ENCODE measurements around the gene LCN6.
"Not testable (repeated sequence)": the region's sequence is repeated elsewhere in the genome, so short reads cannot be mapped to it uniquely, and the experiment has no call there.

The LCN6 gene

DNA sequence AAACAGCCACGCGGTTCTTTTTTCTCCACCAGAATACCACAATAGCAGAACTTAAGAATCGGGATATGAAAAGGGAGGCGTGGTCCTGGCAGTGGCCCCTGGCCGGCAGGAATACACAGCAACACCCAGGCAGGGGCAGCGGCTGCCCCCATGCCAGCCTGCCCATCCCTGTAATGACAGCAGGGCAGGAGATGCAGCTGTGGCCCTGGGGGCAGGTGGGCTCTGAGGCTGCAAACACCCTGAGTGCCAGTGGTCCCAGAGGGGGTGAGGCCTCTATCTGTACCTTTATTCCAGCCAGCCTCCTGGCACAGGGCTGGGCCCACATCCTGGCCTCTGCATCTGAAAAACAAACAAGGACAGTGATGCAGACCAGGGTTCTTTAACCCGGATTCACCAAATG lies 23.6 kb downstream of the LCN6 start:
- DNase-seq (ENCODE audit: low read depth): no peak

DNA sequence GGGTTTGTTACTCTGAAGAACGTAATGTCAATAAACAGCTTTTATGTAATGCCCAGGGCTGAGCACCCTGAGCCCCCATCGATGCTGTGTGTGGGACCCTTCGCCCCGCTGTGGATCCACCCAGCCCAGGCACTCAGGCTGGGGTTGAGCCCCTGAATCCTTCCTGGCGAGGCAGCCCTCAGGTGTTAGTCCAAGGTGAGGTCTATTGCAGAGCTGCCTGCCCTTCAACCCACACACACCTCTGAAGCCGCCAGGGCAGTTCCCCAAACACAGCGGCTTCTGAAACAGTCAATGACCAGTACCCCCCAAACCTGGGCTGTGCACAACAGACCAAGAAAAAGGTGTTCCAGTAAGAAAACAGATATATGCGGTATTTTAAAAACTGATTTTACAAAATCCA lies 24.3 kb downstream of the LCN6 start:
- no peak for DNase-seq (ENCODE audit: low read depth)

DNA sequence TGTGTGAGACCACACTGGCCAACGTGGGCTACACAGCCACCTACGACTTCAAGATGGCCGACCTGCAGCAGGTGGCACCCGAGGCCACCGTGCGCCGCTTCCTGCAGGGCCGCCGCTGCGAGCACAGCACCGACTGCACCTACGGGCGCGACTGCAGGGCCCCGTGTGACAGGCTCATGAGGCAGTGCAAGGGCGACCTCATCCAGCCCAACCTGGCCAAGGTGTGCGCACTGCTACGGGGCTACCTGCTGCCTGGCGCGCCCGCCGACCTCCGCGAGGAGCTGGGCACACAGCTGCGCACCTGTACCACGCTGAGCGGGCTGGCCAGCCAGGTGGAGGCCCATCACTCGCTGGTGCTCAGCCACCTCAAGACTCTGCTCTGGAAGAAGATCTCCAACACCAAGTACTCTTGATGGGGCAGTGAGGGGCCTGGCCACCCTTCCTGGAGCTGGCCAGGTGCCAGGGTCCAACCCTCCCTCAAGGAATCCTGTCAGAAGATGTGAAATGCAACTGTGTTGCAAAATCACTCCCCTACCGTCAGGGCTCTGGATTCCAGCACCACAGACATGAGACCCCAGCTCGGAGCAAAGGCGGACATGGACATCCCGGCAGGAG lies 24.9 kb downstream of the LCN6 start:
- DNase-seq (ENCODE audit: low read depth): no peak

DNA sequence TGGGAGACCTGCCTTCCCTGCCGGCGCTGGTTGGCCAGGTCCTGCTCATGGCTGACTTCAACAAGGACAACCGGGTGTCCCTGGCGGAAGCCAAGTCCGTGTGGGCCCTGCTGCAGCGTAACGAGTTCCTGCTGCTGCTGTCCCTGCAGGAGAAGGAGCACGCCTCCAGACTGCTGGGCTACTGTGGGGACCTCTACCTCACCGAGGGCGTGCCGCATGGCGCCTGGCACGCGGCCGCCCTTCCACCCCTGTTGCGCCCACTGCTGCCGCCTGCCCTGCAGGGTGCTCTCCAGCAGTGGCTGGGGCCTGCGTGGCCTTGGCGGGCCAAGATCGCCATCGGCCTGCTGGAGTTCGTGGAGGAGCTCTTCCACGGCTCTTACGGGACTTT lies 25.4 kb downstream of the LCN6 start:
- DNase-seq (ENCODE audit: low read depth): no peak

DNA sequence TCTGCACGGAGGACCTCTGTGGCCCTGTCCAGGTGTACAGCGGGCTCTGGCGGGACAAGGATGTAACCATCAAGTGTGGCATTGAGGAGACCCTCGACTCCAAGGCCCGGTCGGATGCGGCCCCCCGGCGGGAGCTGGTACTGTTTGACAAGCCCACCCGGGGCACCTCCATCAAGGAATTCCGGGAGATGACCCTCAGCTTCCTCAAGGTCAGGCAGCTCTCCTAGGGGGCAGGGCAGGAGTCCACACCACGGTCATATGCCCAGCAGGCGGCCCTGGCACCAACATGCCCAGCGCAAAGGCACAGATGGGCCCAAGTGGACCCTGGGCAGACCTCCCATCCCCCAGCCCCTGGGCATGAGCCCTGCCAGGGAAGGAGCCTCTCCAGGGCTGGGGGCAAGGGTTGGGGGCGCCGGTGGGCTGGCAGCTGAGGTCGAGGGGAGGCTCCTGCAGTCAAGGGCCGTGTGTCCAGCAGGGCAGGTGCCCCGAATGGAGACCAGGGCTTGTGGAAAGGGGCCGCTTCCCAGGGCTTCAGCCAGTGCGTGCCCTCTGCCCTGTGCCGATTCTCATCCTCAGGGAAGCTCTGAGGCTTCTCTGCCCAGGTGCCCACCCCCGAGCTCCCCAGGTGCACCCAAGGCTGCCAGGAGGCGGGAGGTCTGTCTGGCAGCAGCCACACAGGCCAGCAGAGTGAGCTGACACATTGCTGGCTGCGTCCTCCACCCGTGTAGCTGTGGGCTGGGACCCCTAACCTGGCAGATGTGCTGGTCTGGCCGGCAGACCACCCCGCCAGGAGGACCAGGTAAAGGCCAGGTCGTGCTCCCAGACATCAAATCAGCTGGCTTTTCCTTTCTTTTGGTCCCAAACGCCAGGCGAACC lies 26.0 kb downstream of the LCN6 start:
- DNase-seq (ENCODE audit: low read depth): no peak

DNA sequence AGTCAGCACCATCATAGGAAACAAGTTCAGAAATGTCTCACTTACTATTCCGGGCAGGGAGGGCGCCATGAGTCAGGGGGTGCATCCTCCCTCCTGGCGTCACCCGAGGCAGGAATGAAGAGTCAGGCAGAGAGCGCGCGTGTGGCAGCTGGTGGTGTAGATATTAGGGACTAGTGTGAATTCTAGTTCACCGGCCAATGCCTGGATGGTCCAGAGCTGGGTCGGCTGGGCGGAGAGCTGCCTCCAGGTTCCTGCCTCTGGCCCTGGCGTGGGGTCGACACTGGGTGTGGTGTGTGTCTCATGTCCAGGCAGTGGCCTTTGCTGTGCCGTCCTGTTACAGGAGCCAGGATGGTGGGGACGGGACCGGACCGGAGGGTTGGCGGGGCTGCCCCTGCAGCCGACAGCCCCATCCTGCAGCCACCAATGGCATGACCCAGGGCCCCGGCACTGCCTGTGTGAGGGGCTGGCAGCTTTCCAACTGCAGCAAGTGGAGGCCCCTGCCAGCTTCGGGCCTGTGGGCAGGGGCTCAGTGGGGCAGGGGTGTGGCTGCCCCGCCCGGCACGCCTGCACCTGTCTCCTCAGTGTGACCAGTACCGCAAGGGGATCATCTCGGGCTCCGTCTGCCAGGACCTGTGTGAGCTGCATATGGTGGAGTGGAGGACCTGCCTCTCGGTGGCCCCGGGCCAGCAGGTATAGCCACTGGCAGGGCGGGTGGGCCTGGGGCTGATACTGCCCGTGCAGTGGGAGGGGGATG lies 26.8 kb downstream of the LCN6 start:
- DNase-seq (ENCODE audit: low read depth): no peak

DNA sequence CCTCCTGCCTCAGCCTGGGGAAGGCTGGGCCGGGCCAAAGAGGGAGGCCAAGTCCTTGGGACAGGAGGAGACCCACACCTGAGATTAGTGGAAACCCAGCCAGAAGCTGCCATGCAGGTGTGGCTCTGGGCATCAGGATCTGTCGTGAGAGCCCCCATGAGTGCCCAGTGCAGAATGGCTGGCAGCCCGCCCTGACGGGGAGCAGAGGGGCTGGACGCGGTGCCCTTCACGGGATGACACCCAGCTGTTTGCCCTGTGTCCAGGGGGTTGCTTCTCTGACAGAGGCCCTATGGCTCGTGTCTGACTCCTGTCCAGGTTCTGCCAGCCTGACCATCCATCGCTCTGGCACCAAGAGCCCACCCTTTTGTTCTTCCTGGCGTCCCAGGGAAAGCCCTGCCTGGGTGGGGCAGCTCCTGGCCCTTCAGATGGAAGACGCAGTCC lies 27.4 kb downstream of the LCN6 start:
- no peak for DNase-seq (ENCODE audit: low read depth)

DNA sequence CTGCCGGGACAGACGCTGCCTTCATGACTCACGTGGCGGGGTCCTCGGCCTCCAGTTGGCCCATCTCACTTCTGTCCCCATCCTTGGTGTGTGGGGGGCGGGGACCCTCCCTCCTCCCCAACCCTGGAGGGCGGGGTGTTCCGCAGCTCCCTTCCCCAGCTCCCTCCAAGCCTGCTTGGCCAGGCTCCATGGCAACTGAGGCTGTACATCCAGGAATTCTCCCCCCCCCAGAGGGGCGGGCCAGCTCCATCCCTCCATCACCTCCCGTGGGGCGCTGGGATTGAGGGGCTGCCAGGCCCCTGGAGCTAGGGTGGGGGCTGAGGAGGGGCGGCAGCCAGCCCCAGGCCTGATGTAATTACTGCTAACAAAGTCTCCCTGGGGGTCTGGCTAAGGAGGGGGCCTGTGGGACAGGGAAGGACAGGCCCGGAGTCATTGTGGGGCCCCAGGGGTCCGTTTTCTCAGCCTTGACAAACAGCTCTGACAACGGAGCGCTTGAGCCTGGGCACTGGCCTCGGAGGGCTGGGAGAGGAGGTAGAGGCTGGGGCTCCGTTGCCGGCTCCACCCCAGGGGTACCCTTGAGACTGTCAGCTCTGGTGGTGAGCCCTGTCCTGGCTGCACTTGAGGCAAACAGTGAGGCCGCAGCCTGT lies 28.0 kb downstream of the LCN6 start:
- DNase-seq (ENCODE audit: low read depth): no peak

DNA sequence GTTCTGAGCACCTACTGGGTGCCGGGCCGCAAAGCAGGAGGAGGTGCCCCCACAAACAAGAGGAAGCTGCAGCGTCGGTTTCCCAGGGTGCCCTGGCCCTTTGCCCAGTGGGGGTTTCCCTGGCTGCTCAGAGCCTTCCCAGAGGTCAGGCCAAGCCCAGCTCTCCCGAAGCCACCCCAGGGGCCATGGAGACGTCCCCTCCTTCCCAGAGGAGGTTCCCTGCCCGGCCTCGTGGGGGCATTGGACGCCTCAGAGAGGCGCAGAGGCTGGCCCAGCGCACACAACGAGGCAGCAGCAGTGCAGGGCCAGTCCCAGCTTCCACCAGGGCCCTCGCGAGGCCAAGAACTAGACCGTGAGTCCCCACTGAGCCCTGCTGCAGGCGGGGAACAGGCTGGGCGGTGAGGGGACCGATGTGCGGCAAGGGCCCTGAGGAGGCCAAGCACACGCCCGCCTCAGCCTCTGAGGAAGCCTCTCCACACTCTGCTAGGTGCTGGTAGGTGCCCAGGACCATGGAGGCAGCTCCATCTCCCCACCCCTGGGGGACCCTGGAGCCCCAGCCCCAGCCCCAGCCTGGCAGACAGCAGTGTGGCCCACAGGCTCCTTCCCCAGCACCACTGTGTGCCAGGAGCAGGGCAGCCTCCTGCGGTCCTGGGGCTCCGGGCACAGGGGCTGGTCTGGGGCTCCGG lies 29.0 kb downstream of the LCN6 start:
- no peak for DNase-seq (ENCODE audit: low read depth)

DNA sequence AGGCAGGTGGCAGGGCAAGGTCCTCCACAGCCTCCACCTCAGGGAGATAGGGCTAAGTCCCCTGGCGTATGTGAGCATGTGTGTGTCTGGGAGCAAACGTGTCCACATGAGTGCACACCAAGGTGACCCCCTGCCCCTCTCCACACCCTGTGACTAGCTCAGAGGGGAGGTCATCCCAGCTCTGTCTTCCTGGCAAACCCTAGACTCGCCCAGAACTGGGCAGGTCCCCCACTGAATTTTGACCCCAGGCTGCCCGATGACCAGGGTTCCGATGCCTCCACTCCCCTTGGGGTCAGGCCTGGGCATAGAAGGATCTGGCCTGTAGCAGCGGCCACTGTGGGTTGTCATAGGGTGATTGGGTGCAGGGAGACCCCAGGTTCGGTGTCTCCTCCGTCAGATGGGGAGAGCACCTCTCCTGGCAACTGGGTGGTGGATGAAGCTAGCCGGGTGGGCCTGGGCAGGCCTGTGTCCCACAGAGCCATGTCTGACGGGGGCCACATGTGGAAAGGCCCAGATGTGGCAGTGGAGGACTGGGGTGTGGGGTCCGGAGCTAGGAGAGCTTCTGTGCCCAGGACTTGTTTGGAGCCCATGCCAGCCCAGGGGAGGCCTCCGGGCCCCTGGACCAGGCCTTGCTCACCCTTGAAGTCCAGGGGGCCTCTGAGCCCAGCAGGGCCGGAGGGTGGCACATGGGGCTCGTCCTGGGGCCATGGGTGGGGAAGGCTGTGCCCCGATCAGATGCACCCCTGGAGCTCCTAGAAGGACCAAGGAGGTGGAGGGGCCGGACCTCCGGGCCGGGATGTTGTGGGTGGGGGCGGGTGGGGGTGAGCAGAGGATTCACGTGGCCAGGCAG lies 29.8 kb downstream of the LCN6 start:
- no peak for DNase-seq (ENCODE audit: low read depth)

DNA sequence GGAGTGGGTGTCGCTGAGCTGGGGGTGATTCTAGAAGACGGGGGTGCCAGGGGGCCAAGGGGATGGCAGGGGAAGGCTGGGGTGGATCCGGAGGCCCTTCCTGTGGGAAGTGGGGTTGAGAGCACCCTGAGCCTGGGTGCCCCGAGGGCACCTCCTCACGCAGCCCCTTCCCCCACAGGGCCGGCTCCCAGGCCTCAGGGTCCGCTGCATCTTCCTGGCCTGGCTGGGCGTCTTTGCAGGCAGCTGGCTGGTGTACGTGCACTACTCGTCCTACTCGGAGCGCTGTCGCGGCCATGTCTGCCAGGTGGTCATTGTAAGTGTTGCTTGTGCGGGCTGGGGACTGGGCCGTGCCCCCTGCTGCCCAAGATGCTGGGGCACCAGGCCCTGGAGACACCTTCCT lies 30.9 kb downstream of the LCN6 start:
- no peak for DNase-seq (ENCODE audit: low read depth)

DNA sequence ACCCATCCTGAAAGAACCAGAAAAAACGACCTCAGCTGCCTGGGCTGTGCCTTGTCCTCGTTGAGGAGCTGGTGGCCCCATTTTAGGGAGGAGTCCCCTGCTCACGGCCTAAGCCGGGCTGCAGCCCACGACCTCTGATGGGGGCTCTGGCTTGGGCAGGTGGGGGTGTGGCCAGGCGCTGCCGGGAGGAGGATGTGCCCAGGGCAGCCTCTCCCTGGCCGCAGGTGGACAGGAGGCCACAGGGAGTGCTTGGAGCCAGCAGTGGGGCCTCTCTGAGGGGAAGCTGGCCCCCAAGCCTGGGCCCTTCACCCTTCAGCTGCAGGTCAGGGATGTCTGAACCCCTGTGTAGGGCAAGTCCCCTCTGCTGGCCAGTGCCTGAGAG lies 33.4 kb downstream of the LCN6 start:
- DNase-seq (ENCODE audit: low read depth): no peak

DNA sequence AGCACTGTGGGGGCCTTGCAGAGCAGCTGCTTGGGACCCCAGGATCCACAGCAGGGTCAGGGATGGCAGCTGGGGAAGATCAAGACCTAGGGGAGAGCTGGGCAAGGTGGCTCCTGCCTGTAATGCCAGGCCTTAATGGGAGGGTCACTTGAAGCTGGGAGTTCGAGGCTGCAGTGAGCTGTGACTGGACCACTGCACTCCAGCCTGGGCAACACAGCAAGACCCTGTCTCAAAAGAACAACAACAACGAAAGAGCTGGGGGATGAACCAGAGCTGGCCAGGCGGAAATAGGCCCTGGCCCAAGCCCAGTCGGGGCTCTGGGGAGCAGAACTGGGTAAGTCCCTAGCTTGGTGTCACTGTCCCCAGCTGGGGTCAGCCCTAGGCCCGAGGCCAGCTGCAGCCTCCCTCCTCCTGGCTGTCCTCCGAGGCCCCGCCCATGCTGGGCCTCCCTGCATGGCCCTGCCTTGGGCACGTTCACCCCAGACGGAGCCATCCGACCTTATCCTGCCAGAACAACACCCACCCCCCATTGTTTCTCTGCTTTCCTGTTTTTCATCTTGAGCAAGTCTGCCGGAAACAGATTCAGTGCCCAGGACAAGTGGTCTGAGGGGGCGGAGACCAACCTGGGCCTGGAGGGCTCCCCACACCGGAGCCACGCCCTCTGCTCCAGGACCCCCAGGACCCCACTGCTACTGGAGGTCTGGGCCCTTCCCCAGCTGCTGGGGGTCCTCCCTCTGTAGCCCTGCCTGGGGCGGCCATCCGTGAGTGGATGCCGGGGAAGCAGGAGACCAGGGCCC lies 34.0 kb downstream of the LCN6 start:
- DNase-seq (ENCODE audit: low read depth): no peak

DNA sequence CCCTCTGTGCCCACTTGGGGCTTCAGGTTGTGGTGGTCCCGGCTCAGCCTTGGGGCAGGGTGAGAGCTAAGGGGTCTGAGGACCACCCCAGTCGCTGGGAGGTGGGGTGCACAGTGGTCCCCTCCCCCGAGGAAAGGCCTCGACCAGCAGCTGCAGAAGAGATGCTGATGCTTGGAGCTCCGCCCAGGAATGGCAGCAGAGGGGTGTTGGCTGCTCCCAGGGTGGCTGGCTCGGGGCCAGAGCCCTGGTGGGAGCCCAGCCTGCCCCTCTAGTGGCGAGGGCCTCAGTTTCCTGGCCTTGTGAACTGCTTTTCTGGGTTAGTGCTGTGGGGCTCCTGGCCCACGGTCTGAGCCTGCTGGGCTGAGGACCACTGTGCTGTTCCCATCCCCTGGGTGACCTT lies 34.8 kb downstream of the LCN6 start:
- DNase-seq (ENCODE audit: low read depth): no peak

DNA sequence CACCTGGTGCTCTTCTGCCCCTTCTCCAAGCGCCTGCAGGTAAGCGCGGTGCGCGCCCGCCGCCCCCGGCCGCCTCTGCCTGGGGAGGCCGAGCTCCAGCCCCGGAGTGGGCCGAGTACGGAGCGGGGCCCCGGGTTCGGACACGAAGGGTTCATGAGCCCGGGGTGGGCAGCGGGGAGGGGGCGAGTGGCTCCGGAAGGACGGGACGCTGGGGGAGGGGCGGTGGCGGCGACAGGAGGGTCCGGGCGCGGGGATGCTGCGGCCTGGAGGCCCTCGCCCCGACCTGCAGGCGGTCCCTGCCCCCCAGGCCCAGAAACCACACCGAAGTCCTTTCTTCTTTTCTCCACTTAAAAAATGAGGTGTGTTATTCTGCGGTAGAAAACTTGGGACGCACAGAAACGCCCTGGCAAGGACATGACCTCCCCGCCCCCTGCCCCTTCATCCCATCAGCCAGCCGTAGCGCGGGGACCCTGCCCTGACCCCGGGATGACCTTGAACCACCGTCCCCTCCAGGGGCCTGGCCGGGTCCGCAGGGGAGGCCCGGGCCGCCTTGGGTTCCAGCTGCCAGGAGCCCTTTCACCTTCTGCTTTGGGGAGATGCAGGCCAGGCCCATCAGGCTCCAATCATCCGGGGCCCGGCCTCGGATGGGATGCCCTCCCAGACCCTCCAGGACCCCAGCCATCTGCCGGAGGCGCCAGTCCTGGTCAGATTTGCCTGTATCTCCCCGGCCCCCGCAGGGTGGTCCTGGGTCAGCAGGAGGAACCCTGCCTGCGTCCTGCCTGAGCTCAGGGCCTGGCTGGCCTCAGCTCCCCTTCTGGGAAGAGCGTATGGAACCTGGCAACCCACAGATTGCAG lies 35.4 kb downstream of the LCN6 start:
- no peak for DNase-seq (ENCODE audit: low read depth)

DNA sequence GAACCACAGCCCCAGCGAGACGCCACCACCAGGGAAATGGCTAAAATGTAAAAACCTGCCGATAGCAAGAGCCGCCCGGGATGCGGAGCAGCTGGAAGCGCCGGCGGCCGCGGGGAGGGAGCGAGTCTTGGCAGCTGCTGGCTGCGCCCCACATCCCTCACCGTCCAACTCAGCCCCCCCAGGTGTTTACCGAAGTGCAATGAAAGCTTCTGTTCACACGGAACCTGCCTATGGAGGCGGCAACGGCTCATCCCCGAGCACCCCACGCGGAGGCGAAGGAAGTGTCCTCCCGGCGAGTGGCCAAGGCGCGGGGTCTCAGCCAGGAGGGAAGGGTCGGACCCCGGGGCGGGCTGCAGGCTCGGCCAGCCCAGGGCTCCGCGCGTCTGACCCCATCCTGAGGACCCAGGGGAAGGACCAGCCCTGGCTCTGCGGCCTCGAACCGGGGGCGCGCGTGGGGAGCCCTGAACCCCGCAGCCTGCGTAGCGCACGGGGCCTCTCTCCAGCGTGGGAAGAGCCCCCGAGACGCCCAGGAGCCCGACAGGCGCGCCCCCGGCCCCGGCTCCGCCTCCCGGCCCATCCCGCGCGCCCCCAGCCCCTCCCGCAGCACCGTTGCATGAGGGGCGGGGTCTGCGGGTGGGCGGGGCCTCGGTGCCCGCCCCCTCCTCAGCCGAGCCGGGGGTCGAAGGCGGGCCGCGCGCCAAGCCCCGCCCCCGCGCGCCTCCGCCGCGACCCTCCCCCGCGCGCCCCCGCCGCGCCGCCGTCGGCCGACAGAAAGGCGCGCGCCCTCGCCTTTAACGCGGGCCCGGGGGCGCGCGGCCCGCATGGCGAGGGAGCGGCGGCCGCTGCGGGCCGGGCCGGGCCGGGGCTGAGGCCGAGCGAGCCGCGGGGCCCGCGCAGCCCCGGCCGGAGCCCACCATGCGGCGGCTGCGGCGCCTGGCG lies 36.3 kb downstream of the LCN6 start, which contains the start of gene DIPK1B:
DIPK1B (plus strand) TSS at position 822 of the 939 bp plus-strand sequence; CDS start at position 916, 94 bp downstream.
- no peak for DNase-seq (ENCODE audit: low read depth)

DNA sequence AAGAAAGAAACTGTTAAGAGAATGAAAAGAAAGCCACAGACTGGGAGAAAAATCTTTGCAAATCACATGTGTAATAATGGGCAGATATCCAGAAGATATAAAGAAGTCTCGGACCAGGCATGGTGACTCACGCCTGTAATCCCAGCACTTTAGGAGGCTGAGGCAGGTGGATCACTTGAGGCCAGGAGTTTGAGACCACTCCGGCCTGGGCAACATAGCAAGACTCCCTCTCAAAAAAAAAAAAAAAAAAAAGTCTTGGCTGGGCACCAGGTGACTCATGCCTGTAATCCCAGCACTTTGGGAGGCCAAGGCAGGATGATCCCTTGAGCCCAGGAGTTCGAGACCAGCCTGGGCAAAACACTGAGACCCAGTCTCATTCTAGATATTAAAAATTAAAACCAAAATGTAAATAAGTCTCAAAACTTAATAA lies 37.1 kb downstream of the LCN6 start:
- DNase-seq (ENCODE audit: low read depth): not testable (repeated sequence)

DNA sequence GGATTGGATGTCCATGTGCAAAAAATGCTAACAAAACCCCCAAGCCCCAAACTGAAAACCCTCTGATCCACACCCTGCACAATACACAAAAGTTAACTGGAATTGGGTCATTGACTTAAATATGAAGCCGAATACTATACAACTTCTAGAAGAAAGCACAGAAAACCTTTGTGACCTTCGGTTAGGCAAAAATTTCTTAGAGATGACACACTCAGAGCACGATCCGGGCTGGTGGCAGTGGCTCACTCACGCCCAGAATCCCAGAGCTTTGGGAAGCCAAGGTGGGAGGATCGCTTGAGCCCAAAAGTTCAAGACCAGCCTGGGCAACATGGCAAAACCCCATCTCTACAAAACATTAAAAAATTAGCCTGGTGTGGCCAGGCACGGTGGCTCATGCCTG lies 37.8 kb downstream of the LCN6 start:
- DNase-seq (ENCODE audit: low read depth): no peak
